Neuron (in vitro differentiated cells): Measurements from ENCODE around the gene RALGDS.

ENCODE experiments used
- H2AFZ ChIP-seq: one replicate; pipeline ENCODE4 v1.6.1; 2013; ENCODE audit warnings: low read depth, mild to moderate bottlenecking, inconsistent platforms, low read length, moderate library complexity
- H3K27me3 ChIP-seq: one replicate; pipeline ENCODE4 v1.6.1; 2013; ENCODE audit warnings: low read length; ENCODE audit not compliant: insufficient read depth
- H3K36me3 ChIP-seq: one replicate; pipeline ENCODE4 v1.6.1; 2013; ENCODE audit warnings: low read length; ENCODE audit not compliant: insufficient read depth
- H3K4me1 ChIP-seq: one replicate; pipeline ENCODE4 v1.6.1; 2013; ENCODE audit warnings: low read length; ENCODE audit not compliant: insufficient read depth
- H3K4me3 ChIP-seq: 2 replicates; pipeline ENCODE4 v1.5.1; 2013; ENCODE audit warnings: mild to moderate bottlenecking, low read length, moderate library complexity
- H3K9me3 ChIP-seq: one replicate; pipeline ENCODE4 v1.6.1; 2013; ENCODE audit warnings: low read length

The RALGDS gene

DNA sequence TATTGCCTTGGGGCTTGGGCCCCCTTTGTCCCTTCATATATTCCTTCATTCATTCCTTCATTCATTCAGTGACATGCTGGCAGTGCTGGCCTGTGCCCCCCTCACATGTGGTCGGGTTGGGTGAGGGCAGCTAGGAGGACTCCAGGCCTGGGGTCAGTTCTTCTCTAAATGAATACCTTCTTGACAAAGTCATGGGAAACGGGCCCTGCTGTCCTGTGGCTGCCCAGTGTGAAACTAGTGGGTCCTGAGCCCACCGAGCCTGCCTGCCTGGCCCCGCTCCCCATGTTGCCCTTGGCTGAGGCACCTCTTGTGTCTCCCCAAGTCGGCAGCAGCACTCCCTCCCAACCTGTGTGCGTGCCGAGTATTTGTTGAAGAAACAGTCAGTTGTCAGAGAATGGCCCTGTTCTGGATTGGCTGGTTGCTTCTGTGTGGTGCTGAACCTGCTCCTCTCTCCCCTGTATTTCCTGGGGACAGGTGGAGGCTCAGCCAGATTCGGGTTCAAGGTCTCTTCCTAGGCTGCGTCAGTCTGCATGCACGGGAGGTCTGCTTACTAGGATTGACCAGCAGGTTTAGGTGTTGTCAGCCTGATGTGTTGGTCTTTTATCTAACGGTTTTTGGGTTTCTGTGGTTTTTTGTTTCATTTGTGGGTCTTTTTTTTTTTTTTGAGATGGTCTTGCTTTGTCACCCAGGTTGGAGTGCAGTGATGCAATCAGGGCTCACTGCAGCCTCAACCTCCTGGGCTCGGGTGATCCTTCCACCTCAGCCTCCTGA is 62.3 kb downstream of the RALGDS start:
- peaks cover 47% of the 10 kb centered on the region for H3K36me3 ChIP-seq

DNA sequence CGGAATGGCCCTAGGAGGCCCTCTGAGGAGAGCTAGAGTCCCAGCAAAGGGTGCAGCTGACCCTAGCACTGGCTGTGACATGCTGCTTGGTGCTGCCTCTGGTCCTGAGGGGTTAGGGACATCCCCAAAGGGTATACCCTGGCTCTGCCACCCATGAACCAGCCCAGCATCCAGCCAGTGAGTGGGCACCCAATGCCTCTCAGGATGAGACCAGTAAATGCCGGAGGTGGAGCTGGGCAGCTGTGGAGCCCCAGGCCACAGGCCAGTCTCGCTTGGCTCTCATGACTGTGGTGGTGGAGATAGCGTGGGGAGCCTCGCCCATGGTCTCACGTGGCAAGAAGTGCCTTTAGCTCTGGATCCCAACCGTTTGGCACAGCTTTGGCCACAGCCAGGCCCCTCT is 63.0 kb downstream of the RALGDS start:
- Histone ChIP-seq H3K36me3 (peaks cover 48% of the 10 kb centered on the region), H2AFZ (no peak overlapping the region), H3K27me3 (no peaks in the 10 kb centered on the region), H3K9me3 (no peaks in the 10 kb centered on the region), H3K4me1 (peaks cover 5% of the 10 kb centered on the region), H3K4me3 (no peak overlapping the region)

More for the DNA sequence above, 62.3 kb downstream of the RALGDS start:
- no peak overlapping the region for H2AFZ ChIP-seq
- H3K27me3 ChIP-seq: no peaks in the 10 kb centered on the region
- H3K4me3 ChIP-seq: no peak overlapping the region
- H3K9me3 ChIP-seq: no peaks in the 10 kb centered on the region
- H3K4me1 ChIP-seq: peaks cover 5% of the 10 kb centered on the region

DNA sequence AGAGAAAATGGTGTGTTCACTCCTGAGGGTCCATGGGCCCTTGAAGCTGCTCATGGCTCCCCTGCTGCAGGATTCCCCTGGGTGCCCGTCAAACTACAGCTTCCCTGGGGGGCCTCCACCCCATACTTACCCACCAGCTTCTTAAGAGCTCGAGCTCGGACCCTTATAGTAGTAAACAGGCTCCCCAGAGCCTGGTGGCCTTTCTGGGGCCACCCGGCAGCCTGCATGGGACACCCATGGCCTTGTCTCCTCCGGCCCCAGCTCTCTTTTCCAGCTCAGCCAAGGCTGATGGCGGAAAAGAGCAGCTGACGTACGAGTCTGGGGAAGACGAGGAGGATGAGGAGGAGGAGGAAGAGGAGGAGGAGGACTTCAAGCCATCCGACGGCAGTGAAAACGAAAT is 63.5 kb downstream of the RALGDS start:
- Histone ChIP-seq H3K36me3 (peaks cover 50% of the 10 kb centered on the region), H2AFZ (no peak overlapping the region), H3K27me3 (no peaks in the 10 kb centered on the region), H3K4me1 (peaks cover 5% of the 10 kb centered on the region), H3K9me3 (no peaks in the 10 kb centered on the region), H3K4me3 (no peak overlapping the region)

GRCh38 chr9:133057006-133057405 is 64.0 kb downstream of the RALGDS start:
- peaks cover 5% of the 10 kb centered on the region for H3K4me1 ChIP-seq
- no peak overlapping the region for H2AFZ ChIP-seq
- no peaks in the 10 kb centered on the region for H3K9me3 ChIP-seq
- H3K4me3 ChIP-seq: no peak overlapping the region
- no peaks in the 10 kb centered on the region for H3K27me3 ChIP-seq
- H3K36me3 ChIP-seq: peaks cover 56% of the 10 kb centered on the region

DNA sequence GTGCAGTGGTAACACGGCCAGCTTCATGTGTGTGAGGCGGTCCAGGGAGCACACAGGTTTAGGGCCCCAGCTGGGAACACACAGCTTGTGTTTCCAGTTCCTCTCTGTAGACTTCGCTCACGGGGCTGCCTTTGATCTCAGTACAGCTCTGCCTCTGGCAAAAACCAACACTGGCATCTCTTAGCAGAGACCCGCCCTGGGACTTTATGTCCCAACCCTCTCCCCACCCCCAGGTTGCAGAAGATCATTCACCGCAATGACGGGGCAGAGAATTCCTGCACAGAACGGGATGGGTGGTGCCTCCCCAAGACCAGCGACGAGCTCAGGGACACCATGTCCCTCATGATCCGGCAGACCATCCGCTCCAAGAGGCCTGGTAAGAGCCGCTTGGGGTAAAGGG is 64.5 kb downstream of the RALGDS start:
- H3K36me3 ChIP-seq: peaks cover 61% of the 10 kb centered on the region
- no peak overlapping the region for H3K4me3 ChIP-seq
- H3K4me1 ChIP-seq: peaks cover 5% of the 10 kb centered on the region
- no peaks in the 10 kb centered on the region for H3K9me3 ChIP-seq
- no peaks in the 10 kb centered on the region for H3K27me3 ChIP-seq
- no peak overlapping the region for H2AFZ ChIP-seq

GRCh38 chr9:133055788-133056420 is 65.1 kb downstream of the RALGDS start:
- Histone ChIP-seq H3K4me3 (no peak overlapping the region), H3K36me3 (peaks cover 67% of the 10 kb centered on the region), H3K9me3 (no peaks in the 10 kb centered on the region), H3K4me1 (peaks cover 5% of the 10 kb centered on the region), H2AFZ (no peak overlapping the region), H3K27me3 (no peaks in the 10 kb centered on the region)

DNA sequence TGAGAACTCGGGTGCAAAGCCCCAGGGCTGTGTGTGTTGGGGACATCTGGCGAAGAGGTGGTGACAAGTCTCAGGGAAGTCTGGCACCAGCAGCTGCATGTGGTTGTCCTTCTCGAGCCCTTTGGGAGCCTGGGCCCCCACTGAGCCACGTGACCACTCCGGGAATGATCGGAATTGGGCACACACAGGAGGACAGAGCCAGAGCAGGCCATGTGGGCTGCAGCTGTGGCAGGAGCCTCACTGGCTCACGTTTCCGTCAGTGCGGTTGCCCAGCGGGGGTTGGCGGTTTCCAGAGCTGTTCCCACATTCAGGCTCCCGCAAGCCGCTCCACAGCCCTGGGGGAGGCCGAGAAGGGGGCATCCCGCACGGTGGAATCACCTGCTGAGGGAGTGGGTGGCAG is 66.1 kb downstream of the RALGDS start:
- no peak overlapping the region for H3K4me3 ChIP-seq
- peaks cover 76% of the 10 kb centered on the region for H3K36me3 ChIP-seq
- H3K4me1 ChIP-seq: no peaks in the 10 kb centered on the region
- no peaks in the 10 kb centered on the region for H3K27me3 ChIP-seq
- H3K9me3 ChIP-seq: no peaks in the 10 kb centered on the region
- H2AFZ ChIP-seq: no peak overlapping the region

DNA sequence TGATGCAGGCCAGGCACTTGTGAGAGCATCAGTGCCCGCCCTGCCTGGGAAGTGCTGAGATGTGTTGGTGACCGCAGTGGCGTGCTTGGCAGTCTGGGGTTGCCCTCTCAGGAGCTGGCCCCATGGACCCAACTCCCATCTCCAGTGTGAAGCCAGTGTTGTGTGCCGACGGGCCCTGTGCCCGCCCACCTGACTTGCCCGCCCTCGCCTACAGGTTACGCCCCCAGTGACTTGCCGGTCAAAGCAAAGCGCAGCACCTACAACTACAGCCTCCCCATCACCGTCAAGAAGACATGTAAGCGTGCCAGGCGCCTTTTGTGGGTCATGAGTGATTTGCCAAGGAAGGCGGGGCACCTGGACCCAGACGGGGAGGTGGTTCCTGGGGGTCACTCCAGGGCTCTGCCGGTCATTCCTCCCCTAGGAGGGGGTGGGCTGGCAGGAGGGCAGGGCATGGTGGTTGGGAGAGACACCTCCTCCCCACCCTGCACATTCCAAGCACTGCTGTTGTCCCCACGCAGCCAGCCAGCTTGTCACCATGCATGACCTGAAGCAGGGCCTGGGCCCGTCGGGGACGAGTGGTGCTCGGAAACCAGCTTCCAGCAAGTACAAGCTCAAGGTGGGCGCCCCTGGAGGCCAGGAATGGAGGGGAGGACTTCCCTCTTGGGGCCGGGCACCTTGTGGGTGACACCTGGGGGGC is 66.7 kb downstream of the RALGDS start:
- Histone ChIP-seq H2AFZ (no peak overlapping the region), H3K27me3 (no peaks in the 10 kb centered on the region), H3K4me3 (no peak overlapping the region), H3K36me3 (peaks cover 82% of the 10 kb centered on the region), H3K9me3 (no peaks in the 10 kb centered on the region), H3K4me1 (no peaks in the 10 kb centered on the region)

GRCh38 chr9:133051966-133052539 is 69.0 kb downstream of the RALGDS start:
- peaks cover 83% of the 10 kb centered on the region for H3K36me3 ChIP-seq
- no peak overlapping the region for H2AFZ ChIP-seq
- no peak overlapping the region for H3K4me3 ChIP-seq

DNA sequence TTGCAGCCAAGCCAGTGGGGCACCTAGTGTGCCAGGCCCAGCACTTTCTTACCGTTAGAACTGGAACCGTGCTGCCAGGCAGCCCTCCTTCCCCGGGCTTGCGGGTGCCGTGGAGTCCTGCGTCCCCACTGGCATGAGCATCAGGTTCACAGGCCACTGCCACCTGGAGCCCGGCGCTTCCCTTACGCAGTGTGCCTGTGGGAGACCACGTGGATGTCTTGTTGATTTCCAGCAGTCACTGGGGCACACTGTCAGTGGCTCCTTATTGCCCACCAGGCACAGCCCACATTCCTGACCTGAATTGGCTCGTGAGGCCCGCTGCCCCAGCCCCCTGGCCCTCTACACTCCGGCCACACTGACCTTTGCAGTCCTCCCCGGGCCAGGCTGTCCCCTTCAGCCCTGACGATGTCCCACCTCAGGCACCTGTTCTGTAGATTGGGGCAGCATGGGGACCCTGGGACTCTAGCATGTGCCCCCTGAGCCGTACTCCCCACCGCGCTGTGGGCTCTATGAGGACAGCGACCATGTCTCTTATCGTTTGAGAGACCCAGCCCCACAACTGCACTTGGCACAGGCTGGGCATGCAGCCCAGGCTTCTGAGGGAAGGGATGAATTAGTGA is 69.6 kb downstream of the RALGDS start:
- Histone ChIP-seq H3K36me3 (peaks cover 84% of the 10 kb centered on the region), H2AFZ (no peak overlapping the region), H3K27me3 (no peaks in the 10 kb centered on the region), H3K4me3 (no peak overlapping the region), H3K4me1 (no peaks in the 10 kb centered on the region), H3K9me3 (no peaks in the 10 kb centered on the region)

More at GRCh38 chr9:133051966-133052539, 69.0 kb downstream of the RALGDS start:
- Histone ChIP-seq H3K4me1 (no peaks in the 10 kb centered on the region), H3K9me3 (no peaks in the 10 kb centered on the region), H3K27me3 (no peaks in the 10 kb centered on the region)

DNA sequence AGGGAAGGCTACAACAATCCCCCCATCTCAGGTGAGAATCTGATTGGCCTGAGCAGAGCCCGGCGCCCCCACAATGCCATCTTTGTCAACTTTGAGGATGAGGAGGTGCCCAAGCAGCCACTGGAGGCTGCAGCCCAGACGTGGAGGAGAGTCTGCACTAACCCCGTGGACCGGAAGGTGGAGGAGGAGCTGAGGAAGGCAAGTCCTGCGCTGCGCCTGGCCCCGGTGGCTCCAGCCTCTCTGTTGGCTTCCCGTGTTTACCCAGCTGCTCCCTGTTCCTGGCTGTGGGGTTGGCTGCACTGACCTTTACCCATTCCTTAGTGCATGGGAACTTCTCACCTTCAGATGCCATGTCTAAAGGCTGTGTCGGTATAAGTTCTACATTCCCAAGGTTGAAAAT is 70.3 kb downstream of the RALGDS start:
- Histone ChIP-seq H3K9me3 (no peaks in the 10 kb centered on the region), H3K4me1 (no peaks in the 10 kb centered on the region), H3K4me3 (no peak overlapping the region), H3K36me3 (peaks cover 84% of the 10 kb centered on the region), H2AFZ (no peak overlapping the region), H3K27me3 (no peaks in the 10 kb centered on the region)

- peaks cover 83% of the 10 kb centered on the region for H3K36me3 ChIP-seq
- no peak overlapping the region for H3K4me3 ChIP-seq
- no peak overlapping the region for H2AFZ ChIP-seq
- no peaks in the 10 kb centered on the region for H3K4me1 ChIP-seq
- no peaks in the 10 kb centered on the region for H3K9me3 ChIP-seq
- H3K27me3 ChIP-seq: no peaks in the 10 kb centered on the region
These were observed 70.9 kb downstream of the RALGDS start for GRCh38 chr9:133050142-133050541.

- Histone ChIP-seq H3K4me3 (no peak overlapping the region), H3K4me1 (no peaks in the 10 kb centered on the region), H3K27me3 (no peaks in the 10 kb centered on the region), H3K36me3 (peaks cover 83% of the 10 kb centered on the region), H3K9me3 (no peaks in the 10 kb centered on the region), H2AFZ (no peak overlapping the region)
These were observed 72.0 kb downstream of the RALGDS start for GRCh38 chr9:133049043-133049442.
